ENCODE results near the gene PHF13. TPM values are rescaled to one million over a fixed set of nuclear protein-coding genes. Genes with fewer than 3 reads are reported as not detected.

Gene PHF13
- total and polyA plus RNA-seq, 8 donors = 4.0 to 8.3 (median 4.8) TPM

GRCh38 chr1:6668503-6668902 lies 55.0 kb downstream of the PHF13 start:
- peaks cover 0 to 17% (median 0%) of the 10 kb centered on the region in 3 donors for H3K36me3 ChIP-seq
- H3K9me3 ChIP-seq = no peaks in the 10 kb centered on the region
- intact Hi-C loops (cut with DNase I) = no loop called here
- no peaks in the 10 kb centered on the region for H3K4me1 ChIP-seq
- H3K27ac ChIP-seq = no peak overlapping the region
- TF ChIP-seq CTCF (IDR thresholded peaks at IDR 0.05) = no peak
- WGBS, 2 donors = 95 to 96% methylated on average over 9 of the region's 9 CpGs
- ATAC-seq (no peak), FAIRE-seq (no peak), DNase-seq (no peak)
- no peak overlapping the region for H3K4me3 ChIP-seq
- no peaks in the 10 kb centered on the region for H3K27me3 ChIP-seq

GRCh38 chr1:6672558-6672957 lies 59.0 kb downstream of the PHF13 start:
- Histone ChIP-seq H3K4me1 (no peaks in the 10 kb centered on the region), H3K9me3 (no peaks in the 10 kb centered on the region), H3K4me3 (no peak overlapping the region), H3K27ac (no peak overlapping the region), H3K36me3 (peaks cover 0 to 4% (median 0%) of the 10 kb centered on the region in 3 donors), H3K27me3 (no peaks in the 10 kb centered on the region)
- ATAC-seq (no peak), FAIRE-seq (no peak), DNase-seq (no peak)
- intact Hi-C loops (cut with DNase I) = no loop called here
- WGBS, 2 donors = 96% methylated on average over 2 of the region's 2 CpGs
- TF ChIP-seq CTCF (IDR thresholded peaks at IDR 0.05) = no peak

Other genes starting within 250 kb of the PHF13 start
- gene ACOT7, start 220.0 kb upstream of the PHF13 start, total RNA-seq = 1 to 10 TPM; 3.1 to 7.6 (median 5.2) TPM
- 1 to 10 TPM; 3.8 to 7.0 TPM for gene ACOT7, start 220.0 kb upstream of the PHF13 start, polyA plus RNA-seq
- gene HES2, start 193.8 kb upstream of the PHF13 start, total RNA-seq = under 1 TPM in 3 of 6 donors, not detected in 3; 0.03 to 0.31 (median 0.09) TPM
- not detected for gene HES2, start 193.8 kb upstream of the PHF13 start, polyA plus RNA-seq
- 1 to 10 TPM in 1 of 6 donors, under 1 TPM in 5; 0.31 to 2.5 (median 0.68) TPM for gene ESPN, start 189.0 kb upstream of the PHF13 start, total RNA-seq
- gene ESPN, start 189.0 kb upstream of the PHF13 start, polyA plus RNA-seq = under 1 TPM; 0.28 to 0.99 TPM
- gene TNFRSF25, start 147.6 kb upstream of the PHF13 start, total RNA-seq = 1 to 10 TPM in 5 of 6 donors, under 1 TPM in 1; 0.98 to 2.9 (median 2.4) TPM
- 10 to 100 TPM; 13.4 to 26.7 TPM for gene TNFRSF25, start 147.6 kb upstream of the PHF13 start, polyA plus RNA-seq
- 1 to 10 TPM; 1.5 to 3.9 (median 2.6) TPM for gene PLEKHG5, start 122.1 kb upstream of the PHF13 start, total RNA-seq
- gene PLEKHG5, start 122.1 kb upstream of the PHF13 start, polyA plus RNA-seq = 1 to 10 TPM; 6.2 to 7.3 TPM
- 10 to 100 TPM; 10.3 to 15.1 (median 12.6) TPM for gene NOL9, start 59.2 kb upstream of the PHF13 start, total RNA-seq
- 1 to 10 TPM; 7.5 to 8.0 TPM for gene NOL9, start 59.2 kb upstream of the PHF13 start, polyA plus RNA-seq
- gene TAS1R1, start 58.4 kb upstream of the PHF13 start, total RNA-seq = not detected
- not detected for gene TAS1R1, start 58.4 kb upstream of the PHF13 start, polyA plus RNA-seq
- 10 to 100 TPM; 15.2 to 25.1 (median 16.9) TPM for gene ZBTB48, start 33.7 kb upstream of the PHF13 start, total RNA-seq
- gene ZBTB48, start 33.7 kb upstream of the PHF13 start, polyA plus RNA-seq = 100 to 1,000 TPM; 118 to 143 TPM
- gene KLHL21, start 10.9 kb upstream of the PHF13 start, total RNA-seq = 10 to 100 TPM; 10.8 to 31.3 (median 18.4) TPM
- gene KLHL21, start 10.9 kb upstream of the PHF13 start, polyA plus RNA-seq = 10 to 100 TPM; 11.3 to 13.7 TPM
- gene THAP3, start 11.1 kb downstream of the PHF13 start, total RNA-seq = 10 to 100 TPM in 1 of 6 donors, 1 to 10 TPM in 5; 6.9 to 11.6 (median 8.9) TPM
- 10 to 100 TPM; 21.9 to 28.0 TPM for gene THAP3, start 11.1 kb downstream of the PHF13 start, polyA plus RNA-seq
- 10 to 100 TPM; 14.9 to 22.9 (median 18.3) TPM for gene DNAJC11, start 88.1 kb downstream of the PHF13 start, total RNA-seq
- 10 to 100 TPM; 29.0 to 30.6 TPM for gene DNAJC11, start 88.1 kb downstream of the PHF13 start, polyA plus RNA-seq
- gene CAMTA1, start 171.7 kb downstream of the PHF13 start, total RNA-seq = 10 to 100 TPM; 13.0 to 39.8 (median 20.8) TPM
- gene CAMTA1, start 171.7 kb downstream of the PHF13 start, polyA plus RNA-seq = 10 to 100 TPM; 47.9 to 54.2 TPM